Ishikawa (cell line): Measurements from ENCODE around the gene OR2D3.

Experiments
- CREB1 ChIP-seq: IDR thresholded peaks from 2 replicates; pipeline ENCODE4 v1.6.1; 2012; ENCODE audit warnings: low read depth
- EP300 ChIP-seq: IDR thresholded peaks from 2 replicates; pipeline ENCODE4 v1.6.1; 2012; ENCODE audit warnings: borderline replicate concordance
- FOXM1 ChIP-seq: IDR thresholded peaks from 2 replicates; pipeline ENCODE4 v1.6.1; 2012; ENCODE audit warnings: low read depth, borderline replicate concordance
- NFIC ChIP-seq: IDR thresholded peaks from 2 replicates; pipeline ENCODE4 v1.6.1; 2012
- TAF1 ChIP-seq: IDR thresholded peaks from 2 replicates; pipeline ENCODE4 v1.6.1; 2012; ENCODE audit warnings: low read depth, mild to moderate bottlenecking
- TF ChIP-seq, protein P1 (sequence below): IDR thresholded peaks from 2 replicates; pipeline ENCODE4 v1.6.1; 2012; ENCODE audit warnings: low read depth, mild to moderate bottlenecking

DNA sequence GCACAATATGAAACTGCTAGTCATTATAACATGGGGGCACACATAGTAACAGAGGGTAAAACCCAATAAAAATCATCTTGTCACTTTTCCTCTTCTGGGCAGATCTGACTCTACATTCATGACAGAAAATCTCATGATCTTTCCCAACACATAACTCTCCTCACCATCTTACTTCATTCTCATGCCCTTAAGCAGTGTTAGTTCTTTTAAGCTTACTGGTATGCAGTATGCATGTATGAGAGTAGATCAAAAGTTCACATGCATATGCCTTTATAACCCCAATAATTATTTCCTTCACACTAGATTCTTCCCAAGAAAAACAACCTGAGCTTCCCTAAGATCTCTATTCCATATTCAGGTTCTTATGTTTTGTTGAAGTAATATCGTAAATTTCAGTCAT, 49.5 kb upstream of the OR2D3 start:
- TF ChIP-seq CREB1 (no peak), TAF1 (no peak), EP300 (no peak), FOXM1 (no peak), NFIC (no peak)
- TF ChIP-seq, protein P1, sequence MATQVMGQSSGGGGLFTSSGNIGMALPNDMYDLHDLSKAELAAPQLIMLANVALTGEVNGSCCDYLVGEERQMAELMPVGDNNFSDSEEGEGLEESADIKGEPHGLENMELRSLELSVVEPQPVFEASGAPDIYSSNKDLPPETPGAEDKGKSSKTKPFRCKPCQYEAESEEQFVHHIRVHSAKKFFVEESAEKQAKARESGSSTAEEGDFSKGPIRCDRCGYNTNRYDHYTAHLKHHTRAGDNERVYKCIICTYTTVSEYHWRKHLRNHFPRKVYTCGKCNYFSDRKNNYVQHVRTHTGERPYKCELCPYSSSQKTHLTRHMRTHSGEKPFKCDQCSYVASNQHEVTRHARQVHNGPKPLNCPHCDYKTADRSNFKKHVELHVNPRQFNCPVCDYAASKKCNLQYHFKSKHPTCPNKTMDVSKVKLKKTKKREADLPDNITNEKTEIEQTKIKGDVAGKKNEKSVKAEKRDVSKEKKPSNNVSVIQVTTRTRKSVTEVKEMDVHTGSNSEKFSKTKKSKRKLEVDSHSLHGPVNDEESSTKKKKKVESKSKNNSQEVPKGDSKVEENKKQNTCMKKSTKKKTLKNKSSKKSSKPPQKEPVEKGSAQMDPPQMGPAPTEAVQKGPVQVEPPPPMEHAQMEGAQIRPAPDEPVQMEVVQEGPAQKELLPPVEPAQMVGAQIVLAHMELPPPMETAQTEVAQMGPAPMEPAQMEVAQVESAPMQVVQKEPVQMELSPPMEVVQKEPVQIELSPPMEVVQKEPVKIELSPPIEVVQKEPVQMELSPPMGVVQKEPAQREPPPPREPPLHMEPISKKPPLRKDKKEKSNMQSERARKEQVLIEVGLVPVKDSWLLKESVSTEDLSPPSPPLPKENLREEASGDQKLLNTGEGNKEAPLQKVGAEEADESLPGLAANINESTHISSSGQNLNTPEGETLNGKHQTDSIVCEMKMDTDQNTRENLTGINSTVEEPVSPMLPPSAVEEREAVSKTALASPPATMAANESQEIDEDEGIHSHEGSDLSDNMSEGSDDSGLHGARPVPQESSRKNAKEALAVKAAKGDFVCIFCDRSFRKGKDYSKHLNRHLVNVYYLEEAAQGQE, result no peak
